ENCODE measurements around the gene NR6A1. TPM values are rescaled to one million over a fixed set of nuclear protein-coding genes. Genes with fewer than 3 reads are reported as not detected.

NR6A1 gene
- total and polyA plus RNA-seq, 2 of the 8 experiments (the other 6 are each of a cell fraction or from before 2014, with no cell fraction given), result 93.2 to 237 TPM

DNA sequence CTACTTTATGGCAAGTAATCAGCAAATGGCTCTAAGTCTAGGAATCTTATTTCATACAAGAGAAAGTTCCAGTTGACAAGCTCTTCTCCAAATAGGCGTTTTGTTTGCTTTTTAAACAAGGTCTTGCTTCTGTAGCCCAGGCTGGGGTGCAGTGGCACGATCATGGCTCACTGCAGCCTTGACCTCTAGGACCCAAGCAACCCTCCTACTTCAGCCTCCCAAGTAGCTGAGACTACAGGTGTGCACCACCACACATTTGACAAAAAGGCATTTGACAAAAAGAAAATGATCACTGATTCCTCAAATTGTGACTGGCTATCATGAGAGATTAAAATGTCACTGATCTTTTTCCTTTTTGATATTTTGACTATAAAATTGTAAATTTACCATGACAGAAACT, 31.8 kb downstream of the NR6A1 start:
- Histone ChIP-seq H3K23me2 (ENCODE audit: low read depth, low read length) (no peaks in the 10 kb centered on the region), H3K4me1 (replicated peaks in 1 of 4; ENCODE audit: control insufficient read depth in 3 of 4, insufficient read depth in 4 of 4, low read length in 3 of 4) (peaks cover 6 to 14% (median 12%) of the 10 kb centered on the region in 4 experiments; a peak in 6 of 7 replicates), H3K4me2 (ENCODE audit: insufficient read depth in 1 of 2, low read depth in 2 of 2, low read length in 2 of 2) (no peak overlapping the region), H3K14ac (ENCODE audit: insufficient read length) (no peak overlapping the region), H3K4me3 (ENCODE audit: extremely low read depth in 1 of 4, insufficient read depth in 2 of 4, low read depth in 3 of 4, low read length in 4 of 4) (no peak overlapping the region), H3K4ac (replicated peaks; ENCODE audit: insufficient read length, low read depth, low read length) (no peak overlapping the region), H2BK120ac (replicated peaks; ENCODE audit: low read depth, low read length) (no peak overlapping the region), H2BK12ac (ENCODE audit: low read depth, low read length) (no peak overlapping the region), H3K23ac (ENCODE audit: insufficient read length) (no peak overlapping the region), H3K56ac (replicated peaks; ENCODE audit: insufficient read length, low read depth, low read length) (no peak overlapping the region), H2AK5ac (ENCODE audit: low read depth, low read length) (no peak overlapping the region), H3K9ac (replicated peaks in 1 of 4; ENCODE audit: extremely low read depth in 1 of 4, low read depth in 3 of 4, low read length in 3 of 4) (no peak overlapping the region), H4K5ac (ENCODE audit: insufficient read length, low read depth, low read length) (no peak overlapping the region), H2BK20ac (ENCODE audit: low read length) (no peak overlapping the region), H2BK15ac (ENCODE audit: low read length) (no peak overlapping the region), H3K36me3 (ENCODE audit: control insufficient read depth in 2 of 4, insufficient read depth in 4 of 4, low read length in 3 of 4) (peaks cover 0 to 2% (median 0%) of the 10 kb centered on the region in 4 experiments; a peak in 1 of 8 replicates), H4K20me1 (replicated peaks in 1 of 2; ENCODE audit: control insufficient read depth in 1 of 2, insufficient read depth in 2 of 2, low read length in 2 of 2) (peaks cover 3 to 7% of the 10 kb centered on the region in 2 experiments), H3K79me1 (ENCODE audit: low read depth, low read length) (peaks cover 2% of the 10 kb centered on the region), H3K27ac (ENCODE audit: low read depth, low read length) (no peak overlapping the region), H4K91ac (replicated peaks; ENCODE audit: insufficient read length, low read length) (no peak overlapping the region), H3K79me2 (ENCODE audit: control insufficient read depth in 1 of 2, insufficient read depth in 2 of 2, low read length in 2 of 2) (peaks cover 0 to 91% of the 10 kb centered on the region in 2 experiments; a peak in 3 of 4 replicates), H4K8ac (ENCODE audit: extremely low read depth, insufficient read depth, low read length) (no peak overlapping the region), H2BK5ac (ENCODE audit: low read depth, low read length) (no peak overlapping the region), H3K18ac (ENCODE audit: extremely low read depth, low read length) (no peak overlapping the region), H2AFZ (ENCODE audit: low read length) (no peak overlapping the region), H3K27me3 (replicated peaks in 1 of 4; ENCODE audit: control insufficient read depth in 3 of 4, extremely low read depth in 1 of 4, insufficient read depth in 3 of 4, low read length in 3 of 4) (no peaks in the 10 kb centered on the region), H3K9me3 (ENCODE audit: insufficient read depth in 2 of 2, low read depth in 1 of 2, low read length in 1 of 2) (no peaks in the 10 kb centered on the region)
- no peak for FAIRE-seq
- ChIA-PET POLR2A (ENCODE audit: partially characterized antibody) (interaction anchor here (1.1 kb wide), 1 partner anchor 9 kb away, joined by 3 read pairs; no protein-coding TSS in a partner anchor), CTCF (ENCODE audit: partially characterized antibody) (interaction anchor here (1.4 kb wide), 1 partner anchor 22 kb away, joined by 3 read pairs; no protein-coding TSS in a partner anchor)
- WGBS, 2 experiments (ENCODE audit: extremely low coverage in 1 of 2, insufficient coverage in 1 of 2, insufficient read length in 1 of 2, insufficient replicate concordance in 2 of 2, low coverage in 1 of 2, low lambda C conversion rate in 2 of 2, missing lambda C conversion rate in 1 of 2), result 74% methylated on average over 2 of the region's 2 CpGs; no CpG with 5 or more reads in 1 of the 2 experiments
- DNase-seq (ENCODE audit: low read depth in 1 of 2, low spot score in 2 of 2), result no peak
- TF ChIP-seq SUZ12 (IDR thresholded peaks at IDR 0.05; ENCODE audit: low read length), result no peak
- TF ChIP-seq SIX5 (IDR thresholded peaks at IDR 0.05; ENCODE audit: low read depth, low read length), result no peak
- no peak for TF ChIP-seq KDM4A (IDR thresholded peaks at IDR 0.05; ENCODE audit: low read depth, low read length, severe bottlenecking)
- TF ChIP-seq EZH2 (IDR thresholded peaks at IDR 0.05; ENCODE audit: low read depth, low read length, severe bottlenecking), result no peak

All from H1 (cell line).